RWPE1 (cell line): Measurements from ENCODE around the gene BTF3.
"Not testable (repeated sequence)": the region's sequence is repeated elsewhere in the genome, so short reads cannot be mapped to it uniquely, and the experiment has no call there.

Source experiments
- CTCF ChIA-PET: fragments of 350-600 bp; sonication (Branson Sonifier 250); formaldehyde crosslinking; extraction: SDS; loops from one replicate; lab custom pipeline; 2021; lab: Yijun Ruan, JAX
- POLR2A ChIA-PET: fragments of 400-600 bp; formaldehyde crosslinking; extraction: SDS; loops from one replicate; lab custom pipeline; 2020; ENCODE audit warnings: antibody characterized with exemption; ENCODE audit not compliant: low non-redundant PET; lab: Yijun Ruan, JAX
- DNase-seq: peaks from one replicate; pipeline ENCODE4 v3.0.0; 2012; ENCODE audit warnings: low spot score
- H3K27ac ChIP-seq: fragments of 450-650 bp; 2 replicates; pipeline ENCODE4 v1.5.1; 2017
- TF ChIP-seq, protein P1 (sequence below): fragments of 450-650 bp; conservative IDR thresholded peaks from 2 replicates; pipeline ENCODE4 v1.5.1; 2017; ENCODE audit warnings: low read depth, mild to moderate bottlenecking

The BTF3 gene

DNA sequence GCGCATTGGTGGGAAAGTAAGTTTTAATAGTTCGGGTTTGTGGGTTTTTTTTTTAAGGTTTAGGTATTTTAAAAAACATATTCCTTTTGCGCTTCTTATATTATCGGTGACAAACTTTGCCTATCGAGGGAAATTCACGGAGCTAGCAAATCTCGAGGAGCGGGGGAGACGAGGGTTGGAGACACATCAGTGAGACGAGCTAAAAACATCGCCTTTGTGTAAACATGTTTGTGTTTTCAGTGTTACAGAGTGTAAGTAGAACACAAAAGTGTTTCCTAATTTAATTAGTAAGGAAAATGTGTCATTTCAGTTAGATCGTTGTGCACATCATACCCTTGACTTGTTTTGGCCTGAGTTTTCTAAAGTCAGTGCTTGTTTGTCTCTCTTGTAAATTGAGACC is 945 bp downstream of the BTF3 start:
- ChIA-PET POLR2A (interaction anchor here (1.2 kb wide), 1 partner anchor 51 kb away, joined by 3 read pairs; the partner anchor contains the start of gene FOXD1), CTCF (interaction anchor here (0.6 to 2.9 kb wide), 5 partner anchors 38 to 516 kb away, joined by 4 to 12 read pairs (median 5); partner anchors contain the start of gene FOXD1)
- TF ChIP-seq, protein P1, sequence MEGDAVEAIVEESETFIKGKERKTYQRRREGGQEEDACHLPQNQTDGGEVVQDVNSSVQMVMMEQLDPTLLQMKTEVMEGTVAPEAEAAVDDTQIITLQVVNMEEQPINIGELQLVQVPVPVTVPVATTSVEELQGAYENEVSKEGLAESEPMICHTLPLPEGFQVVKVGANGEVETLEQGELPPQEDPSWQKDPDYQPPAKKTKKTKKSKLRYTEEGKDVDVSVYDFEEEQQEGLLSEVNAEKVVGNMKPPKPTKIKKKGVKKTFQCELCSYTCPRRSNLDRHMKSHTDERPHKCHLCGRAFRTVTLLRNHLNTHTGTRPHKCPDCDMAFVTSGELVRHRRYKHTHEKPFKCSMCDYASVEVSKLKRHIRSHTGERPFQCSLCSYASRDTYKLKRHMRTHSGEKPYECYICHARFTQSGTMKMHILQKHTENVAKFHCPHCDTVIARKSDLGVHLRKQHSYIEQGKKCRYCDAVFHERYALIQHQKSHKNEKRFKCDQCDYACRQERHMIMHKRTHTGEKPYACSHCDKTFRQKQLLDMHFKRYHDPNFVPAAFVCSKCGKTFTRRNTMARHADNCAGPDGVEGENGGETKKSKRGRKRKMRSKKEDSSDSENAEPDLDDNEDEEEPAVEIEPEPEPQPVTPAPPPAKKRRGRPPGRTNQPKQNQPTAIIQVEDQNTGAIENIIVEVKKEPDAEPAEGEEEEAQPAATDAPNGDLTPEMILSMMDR = no peak
- DNase-seq = no peak
- H3K27ac ChIP-seq = peak overlapping the region; percentile 96

DNA sequence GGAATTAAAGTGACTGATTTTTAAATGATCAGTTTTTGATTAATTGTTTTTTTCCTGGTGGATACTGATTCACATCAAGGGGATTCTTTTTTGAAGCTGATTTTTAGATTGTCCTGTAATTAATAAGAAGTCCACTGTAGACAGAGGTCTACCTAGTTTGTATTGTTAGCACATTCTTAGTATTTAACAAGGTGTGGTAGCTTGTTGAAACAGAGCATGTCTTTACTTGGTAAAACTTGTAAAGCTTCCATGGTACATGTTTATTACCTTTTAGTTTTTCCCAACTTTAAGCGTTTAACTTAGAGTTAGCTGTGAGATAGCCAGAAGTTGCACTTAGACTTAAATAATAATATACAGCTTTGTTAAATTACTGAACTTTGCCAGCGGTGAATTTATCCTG is 1.5 kb downstream of the BTF3 start:
- TF ChIP-seq, protein P1 = no peak
- POLR2A ChIA-PET = interaction anchor here (0.5 kb wide), 1 partner anchor 1218 kb away, joined by 3 read pairs; no protein-coding TSS in a partner anchor
- DNase-seq = no peak
- no peak overlapping the region for H3K27ac ChIP-seq
- CTCF ChIA-PET = interaction anchor here (0.6 kb wide), 3 partner anchors 38 to 515 kb away, joined by 3 to 4 read pairs (median 4); no protein-coding TSS in a partner anchor

- no peak for DNase-seq
- TF ChIP-seq, protein P1 = no peak
- ChIA-PET POLR2A (no interaction called here), CTCF (interaction anchor here (0.7 kb wide), 1 partner anchor 18 kb away, joined by 3 read pairs; no protein-coding TSS in a partner anchor)
- H3K27ac ChIP-seq = no peak overlapping the region
Observed at GRCh38 chr5:73501406-73501805, 3.2 kb downstream of the BTF3 start.

- TF ChIP-seq, protein P1 = no peak
- ChIA-PET CTCF (interaction anchor here (0.7 to 1.0 kb wide), 3 partner anchors 10 to 13 kb away, joined by 3 read pairs; no protein-coding TSS in a partner anchor), POLR2A (no interaction called here)
- no peak overlapping the region for H3K27ac ChIP-seq
- no peak for DNase-seq
Observed at GRCh38 chr5:73506459-73506955, 8.3 kb downstream of the BTF3 start.

DNA sequence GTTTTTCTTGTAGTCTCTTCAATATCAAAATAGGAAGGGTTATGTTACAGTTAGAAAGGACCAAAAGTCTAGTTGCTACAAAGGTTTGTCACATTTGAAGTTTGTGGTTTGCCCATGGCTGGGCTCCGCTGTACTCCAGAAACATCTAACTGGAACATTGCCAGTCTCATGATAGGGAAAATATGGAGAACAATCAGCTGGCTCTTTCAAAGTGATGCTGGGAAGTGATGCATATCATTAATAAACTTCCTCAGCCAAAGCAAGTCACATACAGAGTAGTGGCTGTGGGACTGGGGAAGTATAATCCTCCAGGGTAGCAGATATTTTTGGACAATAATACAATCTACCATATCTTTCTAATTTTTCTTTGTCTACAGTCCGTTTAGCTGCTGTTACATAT is 8.8 kb downstream of the BTF3 start:
- H3K27ac ChIP-seq = no peak overlapping the region
- POLR2A ChIA-PET = no interaction called here
- TF ChIP-seq, protein P1 = no peak
- CTCF ChIA-PET = interaction anchor here (0.7 to 1.0 kb wide), 3 partner anchors 10 to 30 kb away, joined by 3 to 4 read pairs (median 3); no protein-coding TSS in a partner anchor
- no peak for DNase-seq

- POLR2A ChIA-PET = not testable (repeated sequence)
Observed at GRCh38 chr5:73508521-73508920, 10.3 kb downstream of the BTF3 start.

DNA sequence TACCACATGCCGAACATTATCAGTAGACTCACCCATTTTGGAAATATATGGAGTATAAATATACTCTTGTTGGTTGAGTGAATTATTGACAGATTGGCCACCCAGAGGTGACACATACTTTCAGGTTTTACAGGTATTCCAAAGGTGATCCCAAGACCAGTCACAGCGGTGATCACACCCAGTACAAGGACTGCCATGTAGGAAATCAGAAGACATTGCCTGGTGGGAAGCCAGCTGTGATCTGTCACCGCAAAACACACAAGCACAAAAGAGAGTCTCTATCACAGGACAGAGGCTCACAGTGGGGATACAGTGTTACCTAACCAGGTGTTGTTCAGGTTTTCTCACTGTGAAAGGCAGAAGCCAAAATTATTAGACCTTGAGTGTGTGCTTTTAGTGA is 15.8 kb downstream of the BTF3 start:
- H3K27ac ChIP-seq = no peak overlapping the region
- TF ChIP-seq, protein P1 = no peak
- CTCF ChIA-PET = no interaction called here
- POLR2A ChIA-PET = no interaction called here
- DNase-seq = no peak

More at GRCh38 chr5:73508521-73508920, 10.3 kb downstream of the BTF3 start:
- DNase-seq, H3K27ac ChIP-seq, CTCF ChIA-PET: not testable (repeated sequence)
